ENCODE measurements around the gene FAM234A.
A peak's percentile ranks its signal among the peaks of the same experiment; 100 is the strongest.
"Not testable (repeated sequence)": the region's sequence is repeated elsewhere in the genome, so short reads cannot be mapped to it uniquely, and the experiment has no call there.

The FAM234A gene

DNA sequence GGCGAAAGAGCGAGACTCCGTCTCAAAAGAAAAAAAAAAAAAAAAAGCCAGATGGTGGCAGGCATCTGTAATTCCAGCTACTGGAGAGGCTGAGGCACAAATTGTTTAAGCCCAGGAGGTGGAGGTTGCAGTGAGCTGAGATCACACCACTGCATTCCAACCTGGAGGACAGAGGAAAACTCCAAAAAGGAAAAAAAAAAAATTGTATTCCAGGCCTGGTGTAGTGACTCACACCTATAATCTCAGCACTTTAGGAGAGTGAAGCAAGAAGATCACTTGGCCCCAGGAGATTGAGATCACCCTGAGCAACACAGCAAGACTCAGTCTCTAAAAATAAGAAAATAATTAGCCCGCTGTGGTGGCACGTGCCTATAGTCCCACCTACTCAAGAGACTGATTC lies 34.2 kb upstream of the FAM234A start:
- H3K4me3 ChIP-seq (ENCODE audit: low read depth, low read length), result no peak overlapping the region
- TF ChIP-seq, protein P1, sequence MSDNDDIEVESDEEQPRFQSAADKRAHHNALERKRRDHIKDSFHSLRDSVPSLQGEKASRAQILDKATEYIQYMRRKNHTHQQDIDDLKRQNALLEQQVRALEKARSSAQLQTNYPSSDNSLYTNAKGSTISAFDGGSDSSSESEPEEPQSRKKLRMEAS (IDR thresholded peaks at IDR 0.05; ENCODE audit: low read depth, low read length), result no peak
- TF ChIP-seq MYC (IDR thresholded peaks at IDR 0.05; ENCODE audit: low read depth, low read length) (no peak), POLR2A (IDR thresholded peaks at IDR 0.05; ENCODE audit: extremely low read depth, insufficient read length) (no peak)
- TF ChIP-seq, protein P2, sequence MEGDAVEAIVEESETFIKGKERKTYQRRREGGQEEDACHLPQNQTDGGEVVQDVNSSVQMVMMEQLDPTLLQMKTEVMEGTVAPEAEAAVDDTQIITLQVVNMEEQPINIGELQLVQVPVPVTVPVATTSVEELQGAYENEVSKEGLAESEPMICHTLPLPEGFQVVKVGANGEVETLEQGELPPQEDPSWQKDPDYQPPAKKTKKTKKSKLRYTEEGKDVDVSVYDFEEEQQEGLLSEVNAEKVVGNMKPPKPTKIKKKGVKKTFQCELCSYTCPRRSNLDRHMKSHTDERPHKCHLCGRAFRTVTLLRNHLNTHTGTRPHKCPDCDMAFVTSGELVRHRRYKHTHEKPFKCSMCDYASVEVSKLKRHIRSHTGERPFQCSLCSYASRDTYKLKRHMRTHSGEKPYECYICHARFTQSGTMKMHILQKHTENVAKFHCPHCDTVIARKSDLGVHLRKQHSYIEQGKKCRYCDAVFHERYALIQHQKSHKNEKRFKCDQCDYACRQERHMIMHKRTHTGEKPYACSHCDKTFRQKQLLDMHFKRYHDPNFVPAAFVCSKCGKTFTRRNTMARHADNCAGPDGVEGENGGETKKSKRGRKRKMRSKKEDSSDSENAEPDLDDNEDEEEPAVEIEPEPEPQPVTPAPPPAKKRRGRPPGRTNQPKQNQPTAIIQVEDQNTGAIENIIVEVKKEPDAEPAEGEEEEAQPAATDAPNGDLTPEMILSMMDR (IDR thresholded peaks at IDR 0.05; ENCODE audit: low read depth, low read length), result no peak
- DNase-seq (ENCODE audit: low read depth), result no peak

DNA sequence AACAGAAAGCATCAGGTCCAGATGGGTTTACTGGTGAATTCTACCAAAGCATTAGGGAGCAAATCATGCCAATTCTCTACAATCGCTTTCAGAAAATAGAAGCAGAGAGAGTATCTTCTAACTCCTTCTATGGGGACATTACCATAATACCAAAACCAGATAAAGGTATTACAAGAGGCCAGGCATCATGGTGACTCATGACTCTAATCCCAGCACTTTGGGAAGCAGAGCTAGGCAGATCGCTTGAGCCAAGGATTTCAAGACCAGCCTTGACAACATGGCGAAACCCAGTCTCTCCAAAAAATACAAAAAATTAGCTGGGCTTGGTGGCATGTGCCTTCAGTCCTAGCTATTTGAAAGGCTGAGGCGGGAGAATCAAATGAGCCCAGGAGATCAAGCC lies 31.4 kb upstream of the FAM234A start:
- DNase-seq (ENCODE audit: low read depth), result no peak
- no peak overlapping the region for H3K4me3 ChIP-seq (ENCODE audit: low read depth, low read length)
- TF ChIP-seq MYC (IDR thresholded peaks at IDR 0.05; ENCODE audit: low read depth, low read length), result no peak
- TF ChIP-seq, protein P1 (IDR thresholded peaks at IDR 0.05; ENCODE audit: low read depth, low read length), result no peak
- TF ChIP-seq POLR2A (IDR thresholded peaks at IDR 0.05; ENCODE audit: extremely low read depth, insufficient read length), result no peak

DNA sequence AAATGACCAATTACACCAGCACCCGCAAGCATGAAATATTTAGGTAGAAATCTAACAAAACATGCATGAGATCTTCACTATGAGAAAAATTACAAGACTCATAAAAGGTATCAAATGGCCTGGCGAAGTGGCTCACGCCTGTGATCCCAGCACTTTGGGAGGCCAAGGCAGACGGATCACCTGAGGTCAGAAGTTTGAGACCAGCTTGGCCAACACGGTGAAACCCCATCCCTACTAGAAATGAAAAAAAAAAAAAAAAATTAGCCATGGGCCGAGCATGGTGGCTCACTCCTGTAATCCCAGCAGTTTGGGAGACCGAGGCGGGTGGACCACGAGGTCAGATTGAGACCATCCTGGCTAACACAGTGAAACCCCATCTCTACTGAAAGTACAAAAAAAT lies 30.6 kb upstream of the FAM234A start:
- not testable (repeated sequence) for H3K4me3 ChIP-seq (ENCODE audit: low read depth, low read length); DNase-seq (ENCODE audit: low read depth)

DNA sequence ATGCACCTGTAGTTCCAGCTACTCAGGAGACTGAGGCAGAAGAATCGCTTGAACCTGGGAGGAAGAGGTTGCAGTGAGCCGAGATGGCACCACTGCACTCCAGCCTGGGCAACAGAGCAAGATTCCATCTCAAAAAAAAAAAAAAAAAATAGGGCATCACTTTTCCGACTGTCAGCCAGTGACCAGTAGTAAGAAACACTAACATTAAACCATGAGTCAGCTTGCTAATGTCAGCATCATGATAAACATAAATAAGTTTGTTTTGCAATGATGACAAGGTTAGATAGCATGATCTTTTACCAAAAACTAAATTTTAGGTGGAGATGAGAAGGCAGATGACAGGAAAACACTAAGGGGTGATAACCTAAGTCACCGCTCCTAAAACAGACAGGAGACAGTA lies 25.3 kb upstream of the FAM234A start:
- DNase-seq (ENCODE audit: low read depth), result not testable (repeated sequence)

DNA sequence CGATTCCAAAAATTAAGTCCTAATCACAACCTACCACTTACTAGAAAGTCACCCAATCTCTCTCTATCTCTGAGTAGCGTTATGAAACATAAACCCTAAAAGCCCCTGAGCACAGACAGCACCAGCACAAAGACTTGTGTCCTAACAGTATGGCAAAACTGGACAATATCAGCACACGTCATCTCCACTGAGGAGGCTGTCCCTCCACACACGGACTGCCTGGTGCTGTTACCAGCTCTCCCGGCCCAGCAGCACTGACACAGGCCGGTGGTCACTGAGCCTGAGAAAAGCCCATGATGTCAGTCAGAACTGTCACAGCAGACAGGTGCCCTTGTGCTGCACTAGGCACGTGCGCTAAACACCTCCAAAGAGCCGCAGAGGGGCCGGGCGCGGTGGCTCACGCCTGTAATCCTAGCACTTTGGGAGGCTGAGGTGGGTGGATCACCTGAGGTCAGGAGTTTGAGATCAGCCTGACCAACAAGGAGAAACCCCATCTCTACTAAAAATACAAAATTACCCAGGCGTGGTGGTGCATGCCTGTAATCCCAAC lies 22.9 kb upstream of the FAM234A start:
- not testable (repeated sequence) for DNase-seq (ENCODE audit: low read depth)

More for the DNA sequence above, 25.3 kb upstream of the FAM234A start:
- H3K4me3 ChIP-seq (ENCODE audit: low read depth, low read length), result not testable (repeated sequence)

DNA sequence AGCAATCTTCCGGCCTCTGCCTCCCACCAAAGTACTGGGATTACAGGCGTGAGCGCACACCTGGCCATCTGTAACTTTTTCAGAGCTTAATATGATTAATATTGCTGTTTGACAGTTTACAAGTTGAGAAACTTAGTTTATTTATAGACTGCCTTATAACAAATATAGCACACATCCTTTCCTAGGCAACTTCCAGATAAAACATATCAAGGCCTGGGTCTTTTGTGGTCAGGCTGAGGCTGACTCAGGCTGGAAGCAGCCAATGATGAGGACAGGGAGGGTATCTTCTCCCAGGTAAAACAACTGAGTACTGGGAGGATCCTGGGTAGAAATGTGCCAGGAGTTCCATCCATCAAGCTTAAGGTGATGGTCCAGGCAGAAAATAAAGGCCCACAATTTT lies 21.6 kb upstream of the FAM234A start:
- TF ChIP-seq POLR2A (IDR thresholded peaks at IDR 0.05; ENCODE audit: extremely low read depth, insufficient read length) (no peak), MYC (IDR thresholded peaks at IDR 0.05; ENCODE audit: low read depth, low read length) (no peak)
- TF ChIP-seq, protein P1 (IDR thresholded peaks at IDR 0.05; ENCODE audit: low read depth, low read length), result no peak
- TF ChIP-seq, protein P2 (IDR thresholded peaks at IDR 0.05; ENCODE audit: low read depth, low read length), result no peak
- H3K4me3 ChIP-seq (ENCODE audit: low read depth, low read length), result no peak overlapping the region
- no peak for DNase-seq (ENCODE audit: low read depth)

More for the DNA sequence above, 22.9 kb upstream of the FAM234A start:
- not testable (repeated sequence) for H3K4me3 ChIP-seq (ENCODE audit: low read depth, low read length)

DNA sequence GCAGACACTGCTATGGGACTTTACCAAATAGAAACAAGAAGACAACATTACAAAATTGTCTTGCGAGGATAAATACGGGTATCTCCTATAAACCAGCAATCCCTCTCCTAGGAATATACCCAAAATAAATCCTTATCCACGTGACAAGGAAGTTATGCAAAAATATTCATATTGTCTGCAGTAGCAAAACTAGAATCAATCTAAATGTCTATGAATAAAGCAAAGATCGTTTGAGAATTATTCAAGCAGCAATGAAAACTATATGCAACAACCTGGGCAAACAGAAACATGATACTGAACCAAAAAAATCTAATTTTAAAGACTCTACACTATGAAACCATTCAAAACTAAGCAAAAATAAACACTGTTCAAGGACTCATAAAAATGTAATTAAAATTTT lies 14.6 kb upstream of the FAM234A start:
- no peak overlapping the region for H3K4me3 ChIP-seq (ENCODE audit: low read depth, low read length)
- TF ChIP-seq, protein P2 (IDR thresholded peaks at IDR 0.05; ENCODE audit: low read depth, low read length), result no peak
- no peak for TF ChIP-seq POLR2A (IDR thresholded peaks at IDR 0.05; ENCODE audit: extremely low read depth, insufficient read length)
- no peak for TF ChIP-seq MYC (IDR thresholded peaks at IDR 0.05; ENCODE audit: low read depth, low read length)
- TF ChIP-seq, protein P1 (IDR thresholded peaks at IDR 0.05; ENCODE audit: low read depth, low read length), result no peak
- DNase-seq (ENCODE audit: low read depth), result no peak

DNA sequence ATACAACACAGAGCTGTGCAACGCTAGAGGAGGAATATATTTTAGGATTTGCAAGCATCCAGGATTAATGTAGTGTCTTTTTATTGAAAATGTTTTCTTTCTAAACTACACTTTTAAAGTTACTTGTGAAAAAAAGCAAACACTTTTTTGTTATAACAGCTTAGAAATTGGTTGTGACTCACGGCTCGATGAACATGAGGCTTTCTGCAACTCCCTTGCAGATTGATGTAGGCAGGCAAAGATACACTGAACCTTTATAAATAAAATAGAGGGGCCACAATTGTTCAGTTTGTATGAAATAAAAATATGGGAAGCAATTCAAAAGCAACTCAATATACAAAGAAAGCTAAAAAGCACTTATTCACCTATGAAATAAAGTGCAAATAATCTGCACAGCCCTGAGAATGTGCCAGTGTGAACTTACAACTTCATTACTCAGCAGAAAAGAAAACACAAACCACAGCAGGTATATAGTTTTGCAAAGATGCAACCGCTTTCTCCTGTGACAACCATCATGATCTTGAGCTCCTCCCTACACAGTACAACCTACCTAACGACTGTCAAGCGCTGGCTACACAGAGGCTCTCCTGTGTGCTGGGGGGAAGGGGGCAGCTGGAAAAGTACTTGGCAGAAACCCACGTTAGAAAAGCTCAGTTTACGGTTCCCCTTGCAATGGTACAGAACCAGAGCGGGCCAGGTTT lies 6.3 kb upstream of the FAM234A start:
- peak; percentile 18 for DNase-seq (ENCODE audit: low read depth)
- TF ChIP-seq POLR2A (IDR thresholded peaks at IDR 0.05; ENCODE audit: extremely low read depth, insufficient read length), result no peak
- TF ChIP-seq MYC (IDR thresholded peaks at IDR 0.05; ENCODE audit: low read depth, low read length), result no peak
- TF ChIP-seq, protein P1 (IDR thresholded peaks at IDR 0.05; ENCODE audit: low read depth, low read length), result no peak
- TF ChIP-seq, protein P2 (IDR thresholded peaks at IDR 0.05; ENCODE audit: low read depth, low read length), result no peak
- H3K4me3 ChIP-seq (ENCODE audit: low read depth, low read length), result peak overlapping the region; percentile 92
